Measurements from ENCODE around the gene WWTR1. TPM values are rescaled to one million over a fixed set of nuclear protein-coding genes. Genes with fewer than 3 reads are reported as not detected.

WWTR1 gene
- total RNA-seq, 1 experiment from 2014 or later: 79.7 TPM

DNA sequence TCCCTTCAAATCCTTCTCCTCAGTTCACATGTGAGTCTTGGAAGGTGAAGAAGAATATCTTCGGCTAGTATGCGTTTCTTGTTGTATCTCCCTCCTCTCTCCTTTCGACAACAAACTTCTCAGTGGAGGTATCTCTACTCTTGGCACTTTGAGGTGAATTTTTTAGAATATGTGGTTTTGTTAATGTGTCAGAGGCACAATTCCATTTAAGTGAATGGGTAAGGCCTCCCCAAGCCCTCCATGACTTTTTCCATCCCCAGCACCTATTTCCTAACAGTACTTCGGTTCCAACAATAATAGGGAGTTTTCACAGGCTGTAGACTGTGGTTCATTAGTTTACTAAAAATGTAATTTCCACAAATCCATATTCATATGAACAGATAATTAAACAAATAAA is 109.2 kb downstream of the WWTR1 start:
- ChIA-PET CTCF (no interaction called here), POLR2A (ENCODE audit: unreplicated experiment) (no interaction called here)
- Histone ChIP-seq H3K4me2 (ENCODE audit: low read length) (peak overlapping the region; percentile 36), H3K36me3 (ENCODE audit: low read depth, low read length) (peaks cover 34% of the 10 kb centered on the region), H3K4me1 (ENCODE audit: insufficient read depth, low read length) (peaks cover 23% of the 10 kb centered on the region), H3K27me3 (ENCODE audit: low read length) (no peaks in the 10 kb centered on the region), H3F3A (ENCODE audit: low read length, unreplicated experiment) (no peaks in the 10 kb centered on the region), H3K9me3 (ENCODE audit: low read length) (no peaks in the 10 kb centered on the region), H2AFZ (ENCODE audit: low read length) (no peak overlapping the region), H3K9me2 (replicated peaks; ENCODE audit: low read length) (no peaks in the 10 kb centered on the region), H3K27ac (ENCODE audit: low read length) (peak overlapping the region; percentile 88), H4K20me1 (ENCODE audit: low read length) (no peaks in the 10 kb centered on the region), H3K79me2 (ENCODE audit: low read length) (peaks cover 58% of the 10 kb centered on the region), H3K9ac (ENCODE audit: low read length) (peak overlapping the region; percentile 57), H3K4me3 (ENCODE audit: low read length) (peak overlapping the region; percentile 3; the same call in 1 of the 2 replicates)
- no TSS peak for BruUV-seq (replicated peaks)
- TF ChIP-seq EZH2 (IDR thresholded peaks at IDR 0.05; ENCODE audit: low read length, unreplicated experiment) (no peak), EZH2phosphoT487 (IDR thresholded peaks at IDR 0.05; ENCODE audit: borderline replicate concordance, low read length) (no peak)
- TF ChIP-seq, protein P1, sequence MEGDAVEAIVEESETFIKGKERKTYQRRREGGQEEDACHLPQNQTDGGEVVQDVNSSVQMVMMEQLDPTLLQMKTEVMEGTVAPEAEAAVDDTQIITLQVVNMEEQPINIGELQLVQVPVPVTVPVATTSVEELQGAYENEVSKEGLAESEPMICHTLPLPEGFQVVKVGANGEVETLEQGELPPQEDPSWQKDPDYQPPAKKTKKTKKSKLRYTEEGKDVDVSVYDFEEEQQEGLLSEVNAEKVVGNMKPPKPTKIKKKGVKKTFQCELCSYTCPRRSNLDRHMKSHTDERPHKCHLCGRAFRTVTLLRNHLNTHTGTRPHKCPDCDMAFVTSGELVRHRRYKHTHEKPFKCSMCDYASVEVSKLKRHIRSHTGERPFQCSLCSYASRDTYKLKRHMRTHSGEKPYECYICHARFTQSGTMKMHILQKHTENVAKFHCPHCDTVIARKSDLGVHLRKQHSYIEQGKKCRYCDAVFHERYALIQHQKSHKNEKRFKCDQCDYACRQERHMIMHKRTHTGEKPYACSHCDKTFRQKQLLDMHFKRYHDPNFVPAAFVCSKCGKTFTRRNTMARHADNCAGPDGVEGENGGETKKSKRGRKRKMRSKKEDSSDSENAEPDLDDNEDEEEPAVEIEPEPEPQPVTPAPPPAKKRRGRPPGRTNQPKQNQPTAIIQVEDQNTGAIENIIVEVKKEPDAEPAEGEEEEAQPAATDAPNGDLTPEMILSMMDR (conservative IDR thresholded peaks at IDR 0.05; ENCODE audit: low read depth, low read length): no peak
- intact Hi-C loops (cut with micrococcal nuclease): no loop called here
- ATAC-seq (no peak), DNase-seq (no peak)

DNA sequence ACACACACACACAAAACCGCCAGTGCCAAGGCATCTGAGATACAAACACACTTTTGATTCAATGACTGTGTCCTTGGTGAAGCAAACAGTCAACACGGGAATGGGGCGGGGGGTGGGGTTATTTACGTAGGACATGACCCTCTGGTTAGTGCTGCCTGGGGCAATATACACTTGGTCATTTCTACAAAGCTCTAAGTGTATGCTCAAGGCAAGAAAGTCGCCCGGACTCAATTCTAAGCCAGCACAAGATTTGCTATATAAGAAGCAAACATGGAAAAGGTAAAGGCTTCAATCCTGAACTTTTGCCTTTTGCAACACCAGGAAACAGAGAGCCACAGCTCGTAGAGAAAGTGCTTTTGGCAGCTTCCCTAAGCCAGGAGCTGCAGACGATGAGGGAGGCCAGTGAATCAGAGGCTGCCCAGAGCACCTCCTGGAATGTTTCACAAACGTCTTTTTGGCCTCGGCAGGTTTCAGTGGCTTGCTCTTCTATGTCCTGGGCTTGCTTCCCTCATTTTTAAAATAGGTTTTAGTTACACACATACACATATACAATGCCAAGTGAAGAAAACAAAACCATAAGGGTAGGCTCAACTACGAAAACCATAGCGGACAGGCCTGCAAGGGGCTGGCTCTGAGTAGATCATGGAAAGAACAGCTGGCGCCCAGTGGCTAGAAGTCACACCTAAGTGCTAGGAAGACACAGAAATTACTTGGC is 109.7 kb downstream of the WWTR1 start:
- intact Hi-C loops (cut with micrococcal nuclease): no loop called here
- BruUV-seq (replicated peaks): no TSS peak
- POLR2A ChIA-PET (ENCODE audit: unreplicated experiment): interaction anchor here (0.5 kb wide), 1 partner anchor 33 kb away, joined by 12 read pairs; no protein-coding TSS in a partner anchor

More for the DNA sequence above, 109.7 kb downstream of the WWTR1 start:
- no peaks in the 10 kb centered on the region for H4K20me1 ChIP-seq (ENCODE audit: low read length)
- TF ChIP-seq EZH2phosphoT487 (IDR thresholded peaks at IDR 0.05; ENCODE audit: borderline replicate concordance, low read length) (no peak), EZH2 (IDR thresholded peaks at IDR 0.05; ENCODE audit: low read length, unreplicated experiment) (no peak)
- TF ChIP-seq, protein P1 (conservative IDR thresholded peaks at IDR 0.05; ENCODE audit: low read depth, low read length): no peak
- peak overlapping the region; percentile 36 for H3K4me2 ChIP-seq (ENCODE audit: low read length)
- DNase-seq: peak; percentile 72
- H3K4me3 ChIP-seq (ENCODE audit: low read length): peak overlapping the region; percentile 3; the same call in 1 of the 2 replicates
- H3K4me1 ChIP-seq (ENCODE audit: insufficient read depth, low read length): peaks cover 22% of the 10 kb centered on the region
- peaks cover 52% of the 10 kb centered on the region for H3K79me2 ChIP-seq (ENCODE audit: low read length)
- H3K27me3 ChIP-seq (ENCODE audit: low read length): no peaks in the 10 kb centered on the region
- no peak overlapping the region for H2AFZ ChIP-seq (ENCODE audit: low read length)
- H3K9ac ChIP-seq (ENCODE audit: low read length): peak overlapping the region; percentile 57
- CTCF ChIA-PET: no interaction called here
- ATAC-seq: peak; percentile 70
- peaks cover 29% of the 10 kb centered on the region for H3K36me3 ChIP-seq (ENCODE audit: low read depth, low read length)
- no peaks in the 10 kb centered on the region for H3K9me2 ChIP-seq (replicated peaks; ENCODE audit: low read length)
- H3F3A ChIP-seq (ENCODE audit: low read length, unreplicated experiment): no peaks in the 10 kb centered on the region
- H3K9me3 ChIP-seq (ENCODE audit: low read length): no peaks in the 10 kb centered on the region
- H3K27ac ChIP-seq (ENCODE audit: low read length): peak overlapping the region; percentile 88

Data from PC-3 (cell line).